ENCODE data around the gene SBF2.
A peak's percentile ranks its signal among the peaks of the same experiment; 100 is the strongest.
"Not testable (repeated sequence)": the region's sequence is repeated elsewhere in the genome, so short reads cannot be mapped to it uniquely, and the experiment has no call there.

Gene SBF2

GRCh38 chr11:9943386-9944110, 350.5 kb downstream of the SBF2 start:
- no peak for DNase-seq

DNA sequence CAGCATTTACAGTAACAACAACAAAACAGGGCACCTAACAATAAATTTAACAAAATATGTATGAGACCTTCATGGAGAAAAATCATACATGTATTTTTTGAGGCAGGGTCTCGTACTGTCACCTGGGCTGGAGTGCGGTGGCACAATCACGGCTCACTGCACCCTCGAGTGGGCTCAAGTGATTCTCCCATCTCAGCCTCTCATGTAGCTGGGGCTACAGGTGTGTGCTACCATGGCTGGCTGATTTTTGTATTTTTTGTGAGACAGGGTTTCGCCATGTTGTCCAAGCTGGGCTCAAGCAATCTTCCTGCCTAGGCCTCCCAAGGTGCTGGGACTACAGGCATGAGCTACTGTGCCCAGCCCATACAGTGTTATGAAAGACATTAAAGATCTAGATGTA, 352.0 kb downstream of the SBF2 start:
- DNase-seq, result no peak

GRCh38 chr11:9939150-9939549, 354.9 kb downstream of the SBF2 start:
- not testable (repeated sequence) for DNase-seq

DNA sequence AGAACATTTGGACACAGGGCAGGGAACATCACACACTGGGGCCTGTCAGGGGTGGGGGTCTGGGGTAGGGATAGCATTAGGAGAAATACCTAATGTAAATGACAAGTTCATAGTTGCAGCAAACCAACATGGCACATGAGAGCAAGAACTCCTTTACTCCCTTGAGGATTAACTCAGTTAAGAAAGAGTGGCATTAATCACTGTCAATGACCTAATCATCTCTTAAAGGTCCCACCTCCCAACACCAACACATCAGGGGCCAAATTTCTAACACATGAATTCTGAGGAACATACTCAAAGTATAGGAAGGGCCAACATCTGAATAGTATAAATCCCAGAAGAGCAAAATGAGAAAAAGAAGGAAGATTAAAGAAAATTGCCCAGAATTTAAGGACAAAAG, 357.3 kb downstream of the SBF2 start:
- DNase-seq, result no peak

DNA sequence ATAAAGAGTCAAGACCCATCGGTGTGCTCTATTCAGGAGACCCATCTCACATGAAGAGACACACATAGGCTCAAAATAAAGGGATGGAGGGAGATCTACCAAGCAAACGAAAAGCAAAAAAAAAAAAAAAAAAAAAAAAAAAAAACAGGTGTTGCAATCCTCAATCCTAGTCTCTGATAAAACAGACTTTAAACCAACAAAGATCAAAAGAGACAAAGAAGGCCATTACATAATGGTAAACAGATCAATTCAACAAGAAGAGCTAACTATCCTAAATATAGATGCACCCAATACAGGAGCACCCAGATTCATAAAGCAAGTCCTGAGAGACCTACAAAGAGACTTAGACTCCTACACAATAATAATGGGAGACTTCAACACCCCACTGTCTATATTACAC, 361.2 kb downstream of the SBF2 start:
- not testable (repeated sequence) for DNase-seq

DNA sequence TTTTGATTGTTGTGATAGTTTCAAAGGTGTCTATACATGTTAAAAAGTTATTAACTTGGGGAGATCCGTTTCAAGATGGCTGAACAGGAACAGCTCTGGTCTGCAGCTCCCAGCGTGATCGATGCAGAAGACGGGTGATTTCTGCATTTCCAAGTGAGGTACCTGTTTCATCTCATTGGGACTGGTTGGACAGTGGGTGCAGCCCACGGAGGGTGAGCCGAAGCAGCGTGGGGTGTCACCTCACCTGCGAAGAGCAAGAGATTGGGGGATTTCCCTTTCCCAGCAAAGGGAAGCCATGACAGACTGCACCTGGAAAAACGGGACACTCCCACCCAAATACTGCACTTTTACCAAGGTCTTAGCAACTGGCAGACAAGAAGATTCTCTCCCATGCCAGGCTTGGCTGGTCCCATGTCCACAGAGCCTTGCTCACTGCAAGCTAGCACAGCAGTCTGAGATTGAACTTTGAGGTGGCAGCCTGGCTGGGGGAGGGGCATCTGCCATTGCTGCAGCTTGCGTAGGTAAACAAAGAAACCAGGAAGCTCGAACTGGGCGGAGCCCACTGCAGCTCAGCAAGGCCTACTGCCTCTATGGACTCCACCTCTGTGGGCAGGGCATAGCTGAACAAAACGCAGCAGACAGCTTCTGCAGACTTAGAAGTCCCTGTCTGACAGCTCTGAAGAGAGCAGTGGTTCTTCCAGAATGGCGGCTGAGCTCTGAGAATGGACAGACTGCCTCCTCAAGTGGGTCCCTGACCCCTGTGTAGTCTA, 363.3 kb downstream of the SBF2 start:
- not testable (repeated sequence) for DNase-seq

DNA sequence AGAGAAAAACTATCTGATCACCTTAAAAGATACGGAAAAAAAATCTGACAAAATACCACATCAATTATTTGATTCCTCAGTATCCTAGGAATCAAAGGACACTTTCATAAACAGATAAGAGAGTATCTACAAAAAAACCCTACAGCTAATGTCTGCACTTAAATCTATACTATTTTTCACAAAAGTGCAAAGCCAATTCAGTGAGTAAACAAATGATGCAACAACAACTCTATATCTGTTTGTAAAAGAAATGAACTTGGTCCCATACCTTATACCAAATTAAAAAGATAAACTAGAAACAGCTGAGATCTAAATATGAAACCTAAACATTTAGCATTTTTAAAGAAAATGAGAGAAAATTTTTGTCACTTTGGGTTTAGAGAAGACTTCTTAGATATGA, 366.3 kb downstream of the SBF2 start:
- no peak for DNase-seq

DNA sequence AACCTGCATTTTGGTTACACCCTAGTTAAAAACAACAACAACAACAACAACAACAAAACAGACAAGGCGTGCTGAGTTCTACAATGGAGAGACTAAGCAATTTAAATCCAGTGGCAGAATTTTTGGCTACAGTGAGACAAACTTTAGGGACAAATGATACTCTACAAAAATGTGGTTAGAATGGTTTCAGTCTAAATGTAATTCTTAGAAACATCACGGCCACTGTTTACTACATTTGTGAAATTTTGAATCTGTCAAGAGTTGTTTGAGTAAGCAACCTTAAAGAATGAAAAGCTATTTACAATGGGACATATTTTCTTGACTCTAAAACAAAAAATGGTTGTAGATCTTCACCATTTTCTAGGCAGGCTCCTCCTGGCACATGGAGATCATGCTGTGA, 370.7 kb downstream of the SBF2 start:
- DNase-seq, result no peak

- peak in 1 of 2 donors; percentile 0 for DNase-seq
Measured at GRCh38 chr11:9922806-9923205, 371.2 kb downstream of the SBF2 start.

DNA sequence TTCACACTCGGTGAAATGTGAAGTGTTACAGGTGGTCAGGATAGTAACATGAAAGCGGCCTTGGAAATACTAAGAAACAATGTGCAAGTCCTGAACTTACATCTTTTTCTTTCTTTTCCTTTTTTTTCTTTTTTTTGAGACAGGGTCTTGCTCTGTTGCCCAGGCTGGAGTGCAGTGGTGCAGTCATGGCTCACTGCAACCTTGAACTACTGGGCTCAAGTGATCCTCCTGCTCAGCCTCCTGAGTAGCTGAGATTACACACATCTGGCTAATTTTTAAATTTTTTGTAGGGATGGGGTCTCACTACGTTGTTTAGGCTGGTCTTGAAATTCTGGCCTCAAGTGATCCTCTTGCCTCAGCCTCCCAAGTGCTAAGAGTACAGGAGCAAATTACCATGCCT, 377.5 kb downstream of the SBF2 start:
- no peak for DNase-seq

DNA sequence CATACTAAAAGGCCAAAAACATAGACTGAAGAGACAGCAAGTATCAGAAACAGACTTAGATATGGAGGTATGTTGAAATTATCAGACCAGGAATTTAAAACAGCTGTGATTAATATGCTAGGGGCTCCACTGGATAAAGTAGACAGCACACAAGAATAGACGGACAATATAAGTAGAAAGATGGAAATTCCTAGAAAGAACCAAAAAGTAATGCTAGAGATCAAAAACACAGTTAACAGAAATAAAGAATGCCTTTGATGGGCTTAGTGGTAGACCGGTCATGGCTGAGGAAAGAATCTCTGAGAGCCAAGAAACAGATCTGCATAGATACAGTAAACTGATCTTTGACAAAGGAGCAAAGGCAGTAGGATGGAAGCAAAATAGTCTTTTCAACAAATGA, 380.0 kb downstream of the SBF2 start:
- DNase-seq, result no peak

GRCh38 chr11:9905960-9906791, 387.8 kb downstream of the SBF2 start:
- no peak for DNase-seq

GRCh38 chr11:9905501-9905951, 388.5 kb downstream of the SBF2 start:
- DNase-seq, result no peak

DNA sequence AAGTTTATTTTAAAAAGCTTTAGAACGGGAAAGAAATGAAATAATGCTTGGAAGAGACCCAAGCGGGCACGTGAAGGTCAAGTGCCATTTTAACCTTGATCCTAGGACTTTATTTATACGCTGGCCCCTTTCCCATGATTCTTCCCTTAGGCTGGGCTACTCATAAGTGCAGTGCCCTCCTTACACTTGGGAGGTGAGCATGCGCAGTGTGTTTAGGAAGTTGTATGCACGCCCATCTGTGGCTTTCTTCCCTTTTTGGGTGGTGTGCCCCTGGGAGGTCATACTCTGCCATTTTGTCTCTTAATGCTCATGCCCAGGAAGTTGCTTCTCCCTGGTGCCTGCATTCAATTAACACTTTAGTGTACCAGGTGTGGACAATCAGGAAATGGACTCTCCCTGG, 390.4 kb downstream of the SBF2 start:
- DNase-seq, result no peak

DNA sequence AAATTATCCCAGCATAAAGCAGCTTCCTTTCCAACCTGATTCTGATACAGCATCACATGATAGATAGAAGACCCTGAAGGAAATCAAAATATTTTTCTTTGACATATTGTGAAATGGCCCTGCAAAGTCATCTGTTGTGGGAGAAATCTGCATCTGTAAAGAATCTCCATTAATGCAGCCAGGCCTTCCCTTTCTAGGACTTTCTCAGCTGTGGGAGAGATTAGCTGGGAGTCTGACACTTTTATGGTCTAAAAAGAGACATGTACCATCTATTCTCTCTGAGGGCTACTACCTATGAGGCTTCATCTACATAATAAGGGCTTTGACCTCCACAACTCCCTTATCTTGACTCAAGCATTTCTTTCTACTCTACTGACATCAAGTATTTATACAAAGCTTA, 392.1 kb downstream of the SBF2 start:
- no peak for DNase-seq

DNA sequence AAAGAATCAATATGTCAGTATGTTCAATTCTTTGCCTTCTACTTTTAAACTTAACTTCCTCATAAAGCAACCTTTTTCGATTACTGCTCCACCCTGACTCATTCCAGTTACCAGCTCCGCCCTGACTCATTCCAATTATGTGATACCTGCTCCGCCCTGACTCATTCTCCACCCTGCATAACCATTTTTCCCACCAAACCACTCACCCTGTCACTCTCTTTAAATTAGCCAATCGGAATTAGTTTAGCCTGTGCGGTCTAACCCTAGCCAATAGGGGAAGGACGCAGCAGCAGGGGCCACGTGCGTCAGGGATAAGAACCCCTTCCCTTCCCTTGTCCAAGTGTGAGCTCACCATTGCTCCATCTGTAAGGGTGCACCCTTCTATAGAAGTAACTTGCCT, 393.8 kb downstream of the SBF2 start:
- not testable (repeated sequence) for DNase-seq

- DNase-seq, result no peak
Measured at GRCh38 chr11:9899676-9900075, 394.3 kb downstream of the SBF2 start.

GRCh38 chr11:9896902-9897301, 397.1 kb downstream of the SBF2 start:
- no peak for DNase-seq

GRCh38 chr11:9895006-9895405, 399.0 kb downstream of the SBF2 start:
- no peak for DNase-seq

GRCh38 chr11:9893474-9893873, 400.5 kb downstream of the SBF2 start:
- no peak for DNase-seq

DNA sequence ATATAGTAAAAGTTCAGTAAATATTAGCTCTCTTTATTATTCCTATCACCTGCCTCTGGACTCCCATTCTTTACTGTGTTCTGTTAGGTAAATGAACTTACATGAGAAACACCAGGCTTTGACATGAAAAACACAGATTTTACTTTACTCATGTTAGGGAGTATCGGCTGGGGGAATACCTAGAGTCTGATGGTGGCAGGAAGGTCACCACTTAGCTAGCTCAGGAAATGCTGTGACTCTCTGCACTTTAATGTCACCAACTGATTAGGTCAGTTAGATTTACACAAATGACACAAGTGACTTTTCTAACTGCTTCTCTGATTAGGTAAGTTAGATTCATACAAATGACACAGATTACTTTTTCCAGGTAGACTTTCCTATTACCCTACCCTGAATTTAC, 405.1 kb downstream of the SBF2 start:
- DNase-seq, result no peak

DNA sequence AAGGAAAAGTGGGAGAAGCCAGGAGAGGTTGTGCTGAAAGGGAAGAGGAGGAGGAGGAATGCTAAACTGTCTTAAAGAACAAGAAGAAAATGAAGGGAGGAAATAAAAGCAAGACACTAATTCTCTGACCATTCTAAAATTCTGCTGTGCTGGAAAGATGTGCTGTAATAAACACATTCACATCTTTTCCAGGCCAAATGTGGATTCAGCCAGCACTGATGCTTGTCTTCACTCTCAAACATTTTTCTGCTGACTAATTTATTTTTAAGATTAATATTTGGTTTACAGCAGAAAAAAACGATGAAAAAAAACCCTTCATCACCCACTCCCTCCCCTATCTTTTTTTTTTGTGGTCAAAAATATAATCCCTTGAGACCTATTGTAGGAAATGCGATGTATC, 406.5 kb downstream of the SBF2 start:
- DNase-seq, result no peak

- no peak for DNase-seq
Measured at GRCh38 chr11:9886595-9886994, 407.4 kb downstream of the SBF2 start.

- no peak for DNase-seq
Measured at GRCh38 chr11:9884601-9885000, 409.4 kb downstream of the SBF2 start.
